HL-60 (cell line): ENCODE measurements around the gene TOX2.

Experiments used
- DNase-seq, 2 experiments: peaks; one replicate each; pipeline ENCODE4 v3.0.0-alpha.2; 2010 to 2020; ENCODE audit warnings: low read depth in 1 of 2, low spot score in 1 of 2
- H3K27ac ChIP-seq: fragments of 250-450 bp; sonication (Bioruptor Pico); replicated peaks from 2 replicates; pipeline ENCODE4 v1.5.1; 2020; ENCODE audit warnings: mild to moderate bottlenecking, moderate library complexity
- H3K27me3 ChIP-seq: fragments of 250-450 bp; sonication (Bioruptor Pico); 2 replicates; pipeline ENCODE4 v1.5.1; 2021; ENCODE audit warnings: mild to moderate bottlenecking, moderate library complexity; ENCODE audit not compliant: insufficient read depth, poor library complexity, severe bottlenecking
- H3K4me3 ChIP-seq: replicated peaks from 2 replicates; pipeline ENCODE4 v1.5.1; 2011; ENCODE audit warnings: mild to moderate bottlenecking, control low read depth, low read length; ENCODE audit not compliant: insufficient read depth
- GABPA ChIP-seq: IDR thresholded peaks from 2 replicates; pipeline ENCODE4 v1.6.1; 2012; ENCODE audit warnings: low read depth
- POLR2AphosphoS5 ChIP-seq: IDR thresholded peaks from 2 replicates; pipeline ENCODE4 v1.6.1; 2012; ENCODE audit warnings: low read depth
- REST ChIP-seq: IDR thresholded peaks from 2 replicates; pipeline ENCODE4 v1.6.1; 2012; ENCODE audit warnings: low read depth; ENCODE audit not compliant: insufficient replicate concordance
- SPI1 ChIP-seq: IDR thresholded peaks from 2 replicates; pipeline ENCODE4 v1.6.1; 2012; ENCODE audit warnings: low read depth, mild to moderate bottlenecking, borderline replicate concordance
- TF ChIP-seq, protein P1 (sequence below): IDR thresholded peaks from one replicate; pipeline ENCODE4 v1.5.1; 2011; ENCODE audit warnings: low read length, control low read depth, inconsistent platforms; ENCODE audit not compliant: insufficient read depth

TOX2 gene

GRCh38 chr20:44030394-44030793 is 115.7 kb downstream of the TOX2 start:
- Histone ChIP-seq H3K4me3 (no peak overlapping the region), H3K27me3 (no peaks in the 10 kb centered on the region), H3K27ac (no peak overlapping the region)
- TF ChIP-seq SPI1 (no peak), GABPA (no peak), POLR2AphosphoS5 (no peak)
- no peak for DNase-seq

- H3K27ac ChIP-seq: no peak overlapping the region
- TF ChIP-seq, protein P1, sequence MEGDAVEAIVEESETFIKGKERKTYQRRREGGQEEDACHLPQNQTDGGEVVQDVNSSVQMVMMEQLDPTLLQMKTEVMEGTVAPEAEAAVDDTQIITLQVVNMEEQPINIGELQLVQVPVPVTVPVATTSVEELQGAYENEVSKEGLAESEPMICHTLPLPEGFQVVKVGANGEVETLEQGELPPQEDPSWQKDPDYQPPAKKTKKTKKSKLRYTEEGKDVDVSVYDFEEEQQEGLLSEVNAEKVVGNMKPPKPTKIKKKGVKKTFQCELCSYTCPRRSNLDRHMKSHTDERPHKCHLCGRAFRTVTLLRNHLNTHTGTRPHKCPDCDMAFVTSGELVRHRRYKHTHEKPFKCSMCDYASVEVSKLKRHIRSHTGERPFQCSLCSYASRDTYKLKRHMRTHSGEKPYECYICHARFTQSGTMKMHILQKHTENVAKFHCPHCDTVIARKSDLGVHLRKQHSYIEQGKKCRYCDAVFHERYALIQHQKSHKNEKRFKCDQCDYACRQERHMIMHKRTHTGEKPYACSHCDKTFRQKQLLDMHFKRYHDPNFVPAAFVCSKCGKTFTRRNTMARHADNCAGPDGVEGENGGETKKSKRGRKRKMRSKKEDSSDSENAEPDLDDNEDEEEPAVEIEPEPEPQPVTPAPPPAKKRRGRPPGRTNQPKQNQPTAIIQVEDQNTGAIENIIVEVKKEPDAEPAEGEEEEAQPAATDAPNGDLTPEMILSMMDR: no peak
- TF ChIP-seq REST: no peak
- no peak overlapping the region for H3K4me3 ChIP-seq
- H3K27me3 ChIP-seq: no peaks in the 10 kb centered on the region
- no peak for DNase-seq
These were observed 116.4 kb downstream of the TOX2 start for GRCh38 chr20:44031001-44031574.

- H3K4me3 ChIP-seq: no peak overlapping the region
- TF ChIP-seq, protein P1: no peak
- TF ChIP-seq GABPA (no peak), SPI1 (no peak), REST (no peak), POLR2AphosphoS5 (no peak)
- no peaks in the 10 kb centered on the region for H3K27me3 ChIP-seq
- no peak for DNase-seq
- no peak overlapping the region for H3K27ac ChIP-seq
These were observed 117.3 kb downstream of the TOX2 start for GRCh38 chr20:44031781-44032582.

DNA sequence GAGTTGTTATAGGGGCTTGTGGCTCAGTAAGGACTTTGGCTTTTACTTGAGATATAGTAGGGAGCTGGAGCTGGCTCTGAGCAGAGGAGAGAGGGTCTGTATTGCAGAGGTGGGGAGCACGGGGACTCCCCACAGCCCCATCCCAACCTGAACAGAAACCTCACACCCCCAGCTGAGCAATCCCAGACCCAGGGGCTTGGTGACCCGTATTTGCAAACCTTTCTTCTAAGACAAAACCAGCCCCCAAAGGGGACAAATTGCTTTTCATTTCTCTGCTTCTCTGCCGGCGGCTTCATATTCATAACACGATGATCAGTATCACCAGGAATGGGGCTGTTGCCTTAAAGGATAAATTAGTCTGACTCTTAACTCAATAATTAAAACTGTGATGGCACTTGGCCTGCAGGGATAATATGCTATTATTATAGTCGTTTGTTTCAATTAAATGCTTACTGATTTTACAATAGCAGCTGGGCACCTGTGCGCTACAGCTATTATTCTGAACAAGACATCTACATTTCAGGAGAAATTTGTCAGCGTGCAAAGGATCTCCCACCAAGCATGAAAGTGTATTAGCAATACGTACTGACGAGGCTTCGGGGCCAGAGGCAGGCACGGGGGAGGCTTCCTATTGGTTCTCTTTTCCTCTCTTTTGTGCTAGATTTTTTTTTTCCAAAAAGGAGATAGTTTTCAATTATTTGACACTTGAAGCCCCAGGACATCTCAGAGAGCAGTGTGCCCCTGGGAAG is 118.1 kb downstream of the TOX2 start:
- H3K4me3 ChIP-seq: no peak overlapping the region
- TF ChIP-seq POLR2AphosphoS5: no peak
- TF ChIP-seq GABPA: no peak
- TF ChIP-seq, protein P1: no peak
- no peak for TF ChIP-seq SPI1
- TF ChIP-seq REST: no peak

More for the DNA sequence above, 118.1 kb downstream of the TOX2 start:
- Histone ChIP-seq H3K27ac (no peak overlapping the region), H3K27me3 (peaks cover 2% of the 10 kb centered on the region)
- no peak for DNase-seq
